ENCODE measurements around the gene CSRNP3. TPM values are rescaled to one million over a fixed set of nuclear protein-coding genes. Genes with fewer than 3 reads are reported as not detected.

CSRNP3 gene
- total RNA-seq, 1 experiment from 2014 or later, result 39.5 TPM

DNA sequence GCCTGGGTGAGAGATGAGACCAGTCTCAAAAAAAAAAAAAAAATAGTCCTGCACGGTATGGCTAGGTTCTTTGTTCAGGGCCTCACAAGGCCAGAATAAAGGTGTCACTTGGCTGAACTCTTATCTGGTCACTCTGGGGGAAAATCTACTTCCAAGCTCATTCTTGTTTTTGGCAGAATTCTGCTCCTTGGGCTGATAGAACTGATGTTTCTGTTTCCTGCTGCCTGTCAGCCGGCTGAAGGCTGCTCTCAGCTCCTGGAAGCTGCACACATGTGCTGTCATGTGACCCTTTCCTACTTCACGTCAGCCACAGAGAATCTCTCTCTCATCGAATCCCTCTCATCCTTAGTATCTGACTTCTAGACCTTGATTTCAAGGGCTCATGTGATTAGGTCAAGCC is 10.4 kb downstream of the CSRNP3 start:
- Histone ChIP-seq H3K27me3 (replicated peaks; ENCODE audit: insufficient read depth, low read depth, low read length, poor library complexity) (no peaks in the 10 kb centered on the region), H3K27ac (ENCODE audit: low read depth, low read length, poor library complexity, severe bottlenecking) (no peak overlapping the region), H3K9me3 (ENCODE audit: low read depth, low read length, poor library complexity, severe bottlenecking) (peaks cover 9% of the 10 kb centered on the region), H3K4me1 (ENCODE audit: insufficient read depth, low read length, poor library complexity, severe bottlenecking) (peaks cover 20% of the 10 kb centered on the region), H3K36me3 (ENCODE audit: insufficient read depth, low read length, poor library complexity, severe bottlenecking) (peaks cover 3% of the 10 kb centered on the region), H3K4me3 (ENCODE audit: low read depth, low read length, poor library complexity, severe bottlenecking) (no peak overlapping the region)
- TF ChIP-seq EZH2 (IDR thresholded peaks at IDR 0.05; ENCODE audit: borderline replicate concordance, low read depth, low read length, poor library complexity, severe bottlenecking), result no peak
- TF ChIP-seq, protein P1, sequence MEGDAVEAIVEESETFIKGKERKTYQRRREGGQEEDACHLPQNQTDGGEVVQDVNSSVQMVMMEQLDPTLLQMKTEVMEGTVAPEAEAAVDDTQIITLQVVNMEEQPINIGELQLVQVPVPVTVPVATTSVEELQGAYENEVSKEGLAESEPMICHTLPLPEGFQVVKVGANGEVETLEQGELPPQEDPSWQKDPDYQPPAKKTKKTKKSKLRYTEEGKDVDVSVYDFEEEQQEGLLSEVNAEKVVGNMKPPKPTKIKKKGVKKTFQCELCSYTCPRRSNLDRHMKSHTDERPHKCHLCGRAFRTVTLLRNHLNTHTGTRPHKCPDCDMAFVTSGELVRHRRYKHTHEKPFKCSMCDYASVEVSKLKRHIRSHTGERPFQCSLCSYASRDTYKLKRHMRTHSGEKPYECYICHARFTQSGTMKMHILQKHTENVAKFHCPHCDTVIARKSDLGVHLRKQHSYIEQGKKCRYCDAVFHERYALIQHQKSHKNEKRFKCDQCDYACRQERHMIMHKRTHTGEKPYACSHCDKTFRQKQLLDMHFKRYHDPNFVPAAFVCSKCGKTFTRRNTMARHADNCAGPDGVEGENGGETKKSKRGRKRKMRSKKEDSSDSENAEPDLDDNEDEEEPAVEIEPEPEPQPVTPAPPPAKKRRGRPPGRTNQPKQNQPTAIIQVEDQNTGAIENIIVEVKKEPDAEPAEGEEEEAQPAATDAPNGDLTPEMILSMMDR (conservative IDR thresholded peaks at IDR 0.05; ENCODE audit: low read depth, low read length), result no peak
- intact Hi-C loops (cut with micrococcal nuclease; ENCODE audit: unreplicated experiment), result no loop called here
- DNase-seq (ENCODE audit: low spot score), result no peak
- ChIA-PET POLR2A (ENCODE audit: low non-redundant PET) (no interaction called here), CTCF (no interaction called here)
- BruUV-seq (replicated peaks), result no TSS peak

DNA sequence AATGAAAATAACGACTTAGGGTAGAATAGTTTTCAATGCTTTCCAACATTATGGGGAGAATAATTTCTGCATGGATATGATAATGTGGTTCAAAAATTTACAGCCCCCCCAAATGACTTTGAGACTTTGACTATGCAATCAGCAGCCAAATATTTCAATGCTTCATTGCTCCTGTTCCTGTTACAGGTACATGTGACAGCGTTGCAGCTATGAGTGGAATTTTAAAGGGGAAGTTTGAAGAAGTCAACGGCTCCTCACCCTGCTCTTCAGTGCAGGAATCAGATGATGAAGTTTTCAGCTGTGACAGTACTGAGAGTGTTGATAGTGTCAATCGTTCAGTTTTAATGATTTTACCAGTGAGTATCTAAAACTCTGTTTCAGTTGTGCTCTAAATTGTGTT is 25.1 kb downstream of the CSRNP3 start:
- Histone ChIP-seq H3K27me3 (replicated peaks; ENCODE audit: insufficient read depth, low read depth, low read length, poor library complexity) (no peaks in the 10 kb centered on the region), H3K4me3 (ENCODE audit: low read depth, low read length, poor library complexity, severe bottlenecking) (no peak overlapping the region), H3K9me3 (ENCODE audit: low read depth, low read length, poor library complexity, severe bottlenecking) (no peaks in the 10 kb centered on the region), H3K27ac (ENCODE audit: low read depth, low read length, poor library complexity, severe bottlenecking) (no peak overlapping the region), H3K4me1 (ENCODE audit: insufficient read depth, low read length, poor library complexity, severe bottlenecking) (peaks cover 18% of the 10 kb centered on the region), H3K36me3 (ENCODE audit: insufficient read depth, low read length, poor library complexity, severe bottlenecking) (no peaks in the 10 kb centered on the region)
- TF ChIP-seq, protein P1 (conservative IDR thresholded peaks at IDR 0.05; ENCODE audit: low read depth, low read length), result no peak
- TF ChIP-seq EZH2 (IDR thresholded peaks at IDR 0.05; ENCODE audit: borderline replicate concordance, low read depth, low read length, poor library complexity, severe bottlenecking), result no peak
- no peak for DNase-seq (ENCODE audit: low spot score)
- CTCF ChIA-PET, result no interaction called here
- intact Hi-C loops (cut with micrococcal nuclease; ENCODE audit: unreplicated experiment), result no loop called here
- POLR2A ChIA-PET (ENCODE audit: low non-redundant PET), result interaction anchor here (0.6 kb wide), 1 partner anchor 323 kb away, joined by 3 read pairs; no protein-coding TSS in a partner anchor
- BruUV-seq (replicated peaks), result no TSS peak

DNA sequence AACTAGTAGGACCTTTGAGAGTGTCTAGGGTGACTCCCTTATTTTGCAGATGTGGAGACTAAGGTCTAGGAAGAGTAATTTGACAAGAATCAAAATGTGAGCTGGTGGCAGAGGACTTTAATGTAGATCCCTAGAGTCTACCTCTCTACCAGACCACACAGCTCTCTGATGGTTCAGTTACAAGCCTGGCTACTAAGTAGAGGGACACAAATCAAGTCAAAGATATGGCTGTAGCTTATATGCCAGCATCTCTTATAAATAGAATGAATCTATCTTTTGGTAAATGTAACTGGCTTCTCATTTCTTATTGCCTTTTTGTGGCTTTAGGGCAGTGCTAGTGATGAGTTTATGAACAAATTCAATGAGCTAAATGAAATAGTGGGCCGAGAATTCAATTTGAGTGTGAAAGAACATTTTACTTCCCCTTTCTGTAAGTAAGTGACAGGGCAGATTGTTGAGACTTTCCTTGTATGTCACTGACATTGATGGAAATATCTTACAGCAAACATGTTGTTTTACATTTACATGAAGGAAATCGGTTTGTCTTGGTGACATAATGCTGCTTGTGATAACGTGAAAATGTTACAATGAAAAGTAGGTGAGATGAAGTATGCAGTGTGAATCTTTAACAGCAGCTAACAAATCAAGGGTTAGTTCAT is 28.3 kb downstream of the CSRNP3 start:
- no peaks in the 10 kb centered on the region for H3K27me3 ChIP-seq (replicated peaks; ENCODE audit: insufficient read depth, low read depth, low read length, poor library complexity)
- H3K4me3 ChIP-seq (ENCODE audit: low read depth, low read length, poor library complexity, severe bottlenecking), result no peak overlapping the region
- no peaks in the 10 kb centered on the region for H3K9me3 ChIP-seq (ENCODE audit: low read depth, low read length, poor library complexity, severe bottlenecking)
- no peak for DNase-seq (ENCODE audit: low spot score)
- TF ChIP-seq, protein P1 (conservative IDR thresholded peaks at IDR 0.05; ENCODE audit: low read depth, low read length), result no peak
- TF ChIP-seq EZH2 (IDR thresholded peaks at IDR 0.05; ENCODE audit: borderline replicate concordance, low read depth, low read length, poor library complexity, severe bottlenecking), result no peak
- peaks cover 23% of the 10 kb centered on the region for H3K4me1 ChIP-seq (ENCODE audit: insufficient read depth, low read length, poor library complexity, severe bottlenecking)
- POLR2A ChIA-PET (ENCODE audit: low non-redundant PET), result no interaction called here
- no peaks in the 10 kb centered on the region for H3K36me3 ChIP-seq (ENCODE audit: insufficient read depth, low read length, poor library complexity, severe bottlenecking)
- intact Hi-C loops (cut with micrococcal nuclease; ENCODE audit: unreplicated experiment), result no loop called here
- CTCF ChIA-PET, result no interaction called here
- BruUV-seq (replicated peaks), result no TSS peak
- no peak overlapping the region for H3K27ac ChIP-seq (ENCODE audit: low read depth, low read length, poor library complexity, severe bottlenecking)
